DMS 273 (cell line): ENCODE data around the gene GRP.

Experiments
- DNase-seq: peaks from one replicate; lab custom pipeline; 2025; ENCODE audit not compliant: unreplicated experiment; lab: John Stamatoyannopoulos, UW

The GRP gene

GRCh38 chr18:59266886-59267502 is 47.0 kb downstream of the GRP start:
- peak; percentile 33 for DNase-seq

- peak; percentile 70 for DNase-seq
These were observed 47.7 kb downstream of the GRP start for GRCh38 chr18:59267503-59268126.

- DNase-seq: no peak
These were observed 48.3 kb downstream of the GRP start for GRCh38 chr18:59268127-59268720.

GRCh38 chr18:59268721-59269562 is 49.0 kb downstream of the GRP start:
- peak; percentile 84 for DNase-seq

DNA sequence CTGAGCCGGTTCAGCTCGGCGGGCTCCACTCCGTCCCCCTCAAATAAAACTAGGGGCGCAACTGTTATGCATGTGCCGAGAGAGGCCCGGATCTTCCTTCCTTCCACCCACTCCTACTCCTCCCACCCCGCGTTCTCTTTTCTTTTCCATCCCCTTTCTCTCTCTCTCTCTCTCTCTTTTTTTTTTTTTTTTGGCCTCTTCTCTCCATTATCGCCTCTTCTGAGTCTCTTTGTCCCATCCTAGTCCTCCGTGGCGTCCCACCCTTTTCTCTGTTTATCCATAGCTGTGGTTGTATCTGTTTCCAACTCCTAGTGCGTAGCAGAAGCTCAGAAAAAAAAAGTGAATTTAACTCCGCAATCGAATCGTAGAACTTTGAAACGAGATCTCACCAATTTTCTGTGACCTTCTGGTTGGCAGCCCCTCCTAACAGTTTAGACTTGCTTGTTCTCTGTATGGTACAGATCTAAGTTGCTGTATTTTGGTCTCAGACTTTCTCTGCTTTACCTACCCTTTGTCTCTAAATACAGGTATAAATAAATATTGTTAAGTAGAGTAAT is 49.7 kb downstream of the GRP start:
- DNase-seq: no peak

DNA sequence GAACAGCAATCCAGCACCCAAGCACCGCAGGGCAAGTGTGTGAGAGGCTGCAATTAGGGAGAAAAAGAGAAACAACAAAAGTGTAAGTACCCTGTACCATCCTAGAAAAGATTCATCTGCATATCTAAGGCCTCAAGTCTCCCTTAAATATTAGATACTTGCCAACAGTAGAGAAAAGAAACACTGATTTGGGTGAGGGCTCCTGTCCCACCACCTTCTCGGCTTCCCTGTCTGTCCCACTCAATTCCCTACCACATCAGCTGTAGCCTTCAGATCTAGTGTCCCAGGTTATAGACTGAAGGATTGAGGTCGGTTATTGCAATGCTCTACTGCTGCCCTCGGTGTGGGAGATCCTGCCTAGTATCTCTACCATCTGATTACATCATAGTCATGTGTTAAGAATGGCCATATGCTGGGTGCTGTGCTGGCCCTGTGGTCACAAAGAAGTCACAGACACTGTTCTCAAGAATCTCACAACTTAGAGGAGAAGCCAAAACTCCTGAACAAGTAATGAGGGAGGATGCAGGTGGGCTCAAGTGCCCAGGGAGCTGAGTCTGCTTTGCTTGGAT is 50.8 kb downstream of the GRP start:
- peak; percentile 34 for DNase-seq

DNA sequence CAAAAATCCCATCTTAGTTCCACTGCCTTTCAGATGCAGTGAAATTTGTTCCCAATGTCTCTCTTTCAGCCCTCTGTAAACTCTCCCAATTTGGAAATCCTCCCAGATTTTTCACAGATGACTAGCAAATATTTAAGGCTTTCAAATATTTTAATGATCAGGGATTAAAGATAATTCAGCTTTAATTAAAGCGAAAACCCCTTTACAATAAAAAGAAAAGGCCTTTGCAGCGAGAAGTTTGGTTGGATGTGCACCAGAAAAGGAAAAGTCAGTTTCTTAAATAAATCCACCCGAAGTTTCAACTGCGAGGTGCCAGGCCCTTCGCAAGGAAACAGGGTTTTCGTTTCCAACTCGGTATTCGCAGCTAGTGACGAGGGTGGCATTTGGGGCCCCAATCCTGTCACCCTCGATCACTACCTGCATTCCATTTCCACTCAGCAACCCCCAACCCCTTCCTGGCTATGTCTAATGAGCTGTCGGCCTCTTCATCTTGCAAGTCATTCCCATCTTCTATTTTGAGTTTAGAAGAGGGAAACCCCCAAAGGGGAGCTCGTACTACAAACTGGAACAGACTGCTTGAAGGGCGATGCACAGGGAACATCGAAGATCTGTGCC is 51.8 kb downstream of the GRP start:
- peak; percentile 11 for DNase-seq

GRCh38 chr18:59272221-59272888 is 52.4 kb downstream of the GRP start:
- no peak for DNase-seq

DNA sequence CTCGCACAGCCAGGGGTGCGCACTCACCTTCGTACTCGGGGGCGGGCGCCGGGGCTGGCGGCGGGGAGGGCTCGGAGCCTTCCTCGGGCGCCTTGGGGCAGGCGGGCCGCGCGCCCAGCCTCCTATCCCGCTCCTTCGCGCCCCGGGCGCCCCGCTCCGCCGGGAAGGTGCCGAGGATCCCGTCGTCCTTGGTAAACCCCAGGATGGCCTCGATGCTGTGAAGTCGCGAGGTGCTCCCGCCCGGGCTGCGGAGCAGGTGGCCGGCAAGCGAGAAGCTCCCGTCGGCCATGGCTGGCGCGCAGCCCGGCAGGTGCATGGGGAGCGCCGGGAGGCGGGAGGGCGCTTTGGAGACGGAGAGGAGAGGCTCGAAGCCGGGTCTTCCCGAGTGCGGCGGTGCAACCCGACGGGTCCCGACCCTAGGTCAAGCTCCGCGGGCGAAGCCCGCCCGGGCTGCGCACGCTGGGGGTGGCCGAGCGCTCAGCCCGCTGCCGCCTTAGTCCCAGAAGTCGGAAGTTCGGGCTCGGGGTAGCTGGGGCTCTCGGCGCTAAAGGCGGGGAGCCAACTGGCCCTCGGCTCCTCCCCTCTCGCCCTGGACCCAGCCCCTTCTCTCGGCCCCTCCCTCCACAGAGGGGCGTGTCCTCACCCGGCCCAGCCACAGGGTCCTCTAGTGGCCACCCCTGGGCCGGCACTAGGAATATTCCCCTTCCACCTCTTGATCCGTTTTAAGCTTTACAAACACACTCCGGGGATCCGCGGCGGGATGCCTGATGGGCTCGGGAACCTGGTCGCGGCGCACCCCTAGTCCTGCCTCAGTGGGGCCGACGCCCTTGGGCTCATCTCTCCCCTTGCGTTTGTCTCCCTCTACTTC is 53.2 kb downstream of the GRP start, which contains the start of gene RAX:
RAX (minus strand) TSS at position 564 of the 868 bp plus-strand sequence; CDS start at position 316, 248 bp downstream.
- peak; percentile 89 for DNase-seq

DNA sequence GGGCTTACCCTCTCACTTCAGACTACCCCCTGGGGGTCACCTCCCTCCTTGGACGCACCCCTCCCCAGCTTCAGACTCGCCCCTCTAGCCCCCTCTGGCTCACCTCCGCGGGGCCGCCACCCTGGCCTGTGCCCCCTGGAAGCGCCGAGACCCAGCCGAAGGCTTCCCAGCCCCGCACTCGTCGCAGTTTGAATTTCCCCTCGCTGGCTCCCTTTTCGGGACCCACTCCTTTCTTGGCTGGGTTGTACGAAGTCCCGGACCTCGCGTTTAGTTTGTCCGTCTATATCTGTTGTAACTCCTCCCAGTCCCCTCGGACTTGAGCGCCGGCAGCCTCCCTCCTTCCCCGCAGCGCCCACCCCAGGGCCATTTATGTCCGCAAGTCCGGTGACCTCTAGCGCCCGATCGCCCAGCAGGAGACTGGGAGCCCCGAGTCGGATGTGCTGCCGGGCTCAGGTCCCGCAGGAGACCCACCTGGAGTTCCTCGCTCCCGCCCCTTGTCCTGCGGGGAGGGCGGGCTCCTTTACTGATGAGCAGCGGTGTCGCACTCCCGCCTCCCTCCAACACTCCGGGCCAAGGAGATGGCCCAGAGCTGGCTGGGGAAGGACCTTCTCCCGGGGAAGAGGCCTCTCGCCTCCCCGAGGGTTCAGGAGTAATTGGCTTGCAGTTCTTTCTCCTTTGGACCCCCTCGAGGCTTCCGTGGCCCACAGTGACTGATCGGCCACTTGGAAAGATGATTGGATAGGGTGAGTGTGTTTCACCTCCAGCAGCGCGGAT is 54.0 kb downstream of the GRP start:
- DNase-seq: no peak

GRCh38 chr18:59274533-59274928 is 54.6 kb downstream of the GRP start:
- DNase-seq: no peak

DNA sequence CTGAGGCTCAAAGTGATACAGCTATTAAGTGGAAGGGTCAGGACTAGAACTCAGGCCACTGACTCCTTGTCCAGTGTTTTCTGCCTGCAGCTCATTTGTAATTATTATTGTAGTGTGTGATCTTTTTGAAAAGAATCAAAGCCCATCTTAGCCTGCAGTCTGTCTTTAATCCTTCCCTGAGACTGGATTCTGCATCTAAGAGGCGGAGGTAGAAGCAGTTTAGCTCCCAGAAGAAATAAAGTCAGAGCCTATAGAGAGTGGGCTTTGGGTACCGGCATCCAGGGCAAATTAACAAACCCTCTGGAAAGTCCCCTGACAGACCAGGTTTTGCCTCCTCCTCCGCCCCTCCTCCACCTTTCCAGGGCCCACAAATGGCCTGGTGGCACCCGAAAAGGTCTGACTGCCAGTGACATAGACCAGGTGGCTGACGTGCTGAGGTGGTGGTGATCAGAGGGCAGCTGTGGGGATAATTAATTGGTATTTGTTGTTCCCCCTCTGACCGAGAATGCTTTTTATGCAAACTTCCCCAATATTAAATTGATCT is 55.5 kb downstream of the GRP start:
- no peak for DNase-seq

GRCh38 chr18:59276047-59276446 is 56.1 kb downstream of the GRP start:
- no peak for DNase-seq

DNA sequence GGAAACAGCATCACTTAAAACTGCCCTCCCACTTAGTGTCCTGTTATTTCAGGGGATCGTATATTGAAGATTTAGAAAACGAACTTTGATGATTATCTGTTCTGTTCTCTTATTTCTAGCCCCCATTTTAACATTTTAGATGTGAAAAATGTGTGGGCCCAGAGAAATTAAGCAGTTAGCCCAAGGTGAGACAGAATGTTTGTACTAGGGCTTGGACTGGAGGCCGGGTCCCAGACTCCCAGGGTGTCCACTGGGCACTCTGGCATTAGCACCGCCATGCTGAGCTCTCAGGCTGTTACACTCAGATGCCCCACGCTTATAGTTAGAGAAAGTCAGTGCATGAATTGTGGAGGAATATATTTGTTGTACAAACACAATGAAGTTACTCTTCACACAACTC is 58.8 kb downstream of the GRP start:
- no peak for DNase-seq

- no peak for DNase-seq
These were observed 59.2 kb downstream of the GRP start for GRCh38 chr18:59279193-59279592.

DNA sequence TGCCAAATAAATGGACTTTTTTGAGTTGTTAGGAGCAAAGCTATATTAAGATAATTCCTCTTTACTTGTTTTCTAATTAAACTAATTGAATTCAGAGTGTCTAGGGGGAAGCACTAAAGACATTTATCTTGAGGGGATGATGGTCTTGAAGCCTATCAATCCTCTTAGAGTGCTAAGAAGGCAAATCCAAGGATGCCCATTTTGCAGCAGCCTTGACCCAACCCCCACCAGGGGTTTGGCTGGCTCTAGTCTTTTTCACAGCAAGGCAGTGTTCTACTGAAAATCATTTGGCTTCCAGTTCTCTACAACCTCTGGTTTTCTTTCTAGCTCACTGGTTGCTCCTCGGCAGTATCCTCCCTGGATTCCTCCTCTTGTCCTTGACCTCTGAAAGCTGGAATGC is 59.8 kb downstream of the GRP start:
- DNase-seq: no peak
